ENCODE measurements around the gene VCX2.

DNA sequence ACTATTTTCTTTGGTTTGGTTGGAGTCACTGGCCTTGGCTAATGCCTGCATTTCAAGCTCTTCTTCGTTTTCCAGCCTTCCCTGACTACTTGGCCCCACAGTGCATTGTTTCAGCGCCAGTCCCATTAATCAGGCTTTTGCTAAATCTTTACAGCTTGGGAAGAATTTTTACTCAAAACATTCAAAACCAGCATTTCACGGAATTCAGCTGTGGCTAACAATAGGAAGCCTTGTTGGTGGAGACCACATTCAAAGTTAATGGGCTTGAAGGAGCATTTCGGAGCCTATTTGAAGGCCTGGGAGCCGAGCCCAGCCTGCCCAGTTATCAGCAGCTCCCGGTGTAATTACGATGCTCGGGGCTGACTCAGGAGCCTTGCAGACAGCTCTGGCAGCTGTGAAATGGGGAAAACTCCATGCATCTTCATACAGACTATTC is 30.8 kb upstream of the VCX2 start:
- TF ChIP-seq, protein P1, sequence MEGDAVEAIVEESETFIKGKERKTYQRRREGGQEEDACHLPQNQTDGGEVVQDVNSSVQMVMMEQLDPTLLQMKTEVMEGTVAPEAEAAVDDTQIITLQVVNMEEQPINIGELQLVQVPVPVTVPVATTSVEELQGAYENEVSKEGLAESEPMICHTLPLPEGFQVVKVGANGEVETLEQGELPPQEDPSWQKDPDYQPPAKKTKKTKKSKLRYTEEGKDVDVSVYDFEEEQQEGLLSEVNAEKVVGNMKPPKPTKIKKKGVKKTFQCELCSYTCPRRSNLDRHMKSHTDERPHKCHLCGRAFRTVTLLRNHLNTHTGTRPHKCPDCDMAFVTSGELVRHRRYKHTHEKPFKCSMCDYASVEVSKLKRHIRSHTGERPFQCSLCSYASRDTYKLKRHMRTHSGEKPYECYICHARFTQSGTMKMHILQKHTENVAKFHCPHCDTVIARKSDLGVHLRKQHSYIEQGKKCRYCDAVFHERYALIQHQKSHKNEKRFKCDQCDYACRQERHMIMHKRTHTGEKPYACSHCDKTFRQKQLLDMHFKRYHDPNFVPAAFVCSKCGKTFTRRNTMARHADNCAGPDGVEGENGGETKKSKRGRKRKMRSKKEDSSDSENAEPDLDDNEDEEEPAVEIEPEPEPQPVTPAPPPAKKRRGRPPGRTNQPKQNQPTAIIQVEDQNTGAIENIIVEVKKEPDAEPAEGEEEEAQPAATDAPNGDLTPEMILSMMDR (IDR thresholded peaks at IDR 0.05): no peak
- no peak for TF ChIP-seq POLR2A (IDR thresholded peaks at IDR 0.05)

Data from testis (tissue), 2 donors.